ENCODE measurements around the gene CSNK2B.

The CSNK2B gene

DNA sequence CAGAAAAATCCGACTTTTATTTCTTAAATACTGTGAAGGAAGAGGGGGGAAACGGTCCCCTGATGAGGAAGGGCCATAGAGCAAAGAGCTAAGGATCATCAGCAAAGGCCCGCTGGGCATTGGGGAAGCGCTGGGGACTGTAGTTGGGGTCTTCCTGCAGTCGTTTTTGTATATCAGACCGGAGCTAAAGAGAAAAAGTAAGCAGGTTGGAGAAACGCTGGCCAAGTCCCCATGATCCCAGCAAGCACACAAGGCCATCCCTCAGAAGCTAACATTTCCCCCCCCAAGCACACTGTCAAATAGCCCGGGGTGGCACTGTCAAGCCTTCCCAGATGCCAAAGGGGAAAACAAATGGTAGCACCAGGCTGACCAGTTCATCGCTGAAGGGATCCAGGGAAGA lies 26.8 kb upstream of the CSNK2B start:
- no peak for DNase-seq

- no peak for DNase-seq
These were observed 26.4 kb upstream of the CSNK2B start for GRCh38 chr6:31639449-31639861.

GRCh38 chr6:31640612-31641011 lies 25.3 kb upstream of the CSNK2B start:
- no peak for DNase-seq

DNA sequence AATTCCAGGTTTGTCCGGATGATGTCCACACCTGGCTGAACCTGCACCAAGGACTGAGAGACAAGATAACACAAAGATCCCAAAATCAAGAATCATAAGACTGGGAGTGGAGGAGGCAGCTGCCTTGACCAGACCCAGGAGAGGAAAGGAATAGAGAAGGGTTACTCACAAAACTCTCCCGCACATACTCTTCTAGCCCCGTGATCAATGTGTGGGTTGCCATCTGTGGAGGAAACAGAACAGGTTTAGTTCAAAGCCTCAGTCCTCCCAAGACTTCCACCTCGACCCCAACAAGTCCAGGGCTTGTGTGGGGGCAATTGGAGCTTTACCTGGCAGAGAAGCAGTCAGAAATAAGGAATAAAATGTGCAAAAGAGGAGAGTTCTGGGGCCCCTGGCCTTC lies 24.5 kb upstream of the CSNK2B start:
- DNase-seq: no peak

DNA sequence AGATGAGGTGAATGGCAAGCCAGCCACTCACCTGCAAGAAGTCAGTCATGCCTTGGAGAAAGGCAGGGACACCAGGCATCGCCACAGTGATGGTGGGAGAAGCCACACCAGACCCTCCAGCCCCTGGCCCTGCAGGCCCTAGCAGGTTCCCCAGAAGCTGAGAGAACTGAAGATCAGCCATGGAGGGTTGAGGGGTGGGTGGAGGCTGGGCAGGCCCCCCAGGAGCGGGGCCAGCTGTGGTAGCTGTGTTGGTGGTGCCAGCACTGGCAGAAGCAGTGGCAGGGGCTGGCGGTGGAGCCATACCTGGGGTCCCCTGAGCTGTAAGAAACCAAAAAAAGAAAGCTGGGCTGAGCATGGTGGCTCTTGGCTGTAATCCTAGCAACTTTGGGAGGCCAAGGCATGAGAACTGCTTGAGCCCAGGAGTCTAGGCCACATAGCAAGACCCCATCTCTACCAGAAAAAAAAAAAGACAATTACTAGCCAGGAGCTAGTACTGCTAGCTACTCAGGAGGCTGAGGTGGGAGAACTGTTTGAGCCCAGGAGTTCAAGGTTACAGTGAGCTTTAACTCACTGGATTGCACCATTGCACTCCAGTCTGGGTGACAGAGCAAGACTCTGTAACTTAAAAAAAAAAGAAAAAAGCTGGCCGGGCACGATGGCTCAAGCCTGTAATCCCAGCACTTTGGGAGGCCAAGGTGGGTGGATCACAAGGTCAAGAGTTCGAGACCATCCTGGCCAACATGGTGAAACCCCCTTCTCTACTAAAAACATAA lies 22.9 kb upstream of the CSNK2B start:
- no peak for DNase-seq

DNA sequence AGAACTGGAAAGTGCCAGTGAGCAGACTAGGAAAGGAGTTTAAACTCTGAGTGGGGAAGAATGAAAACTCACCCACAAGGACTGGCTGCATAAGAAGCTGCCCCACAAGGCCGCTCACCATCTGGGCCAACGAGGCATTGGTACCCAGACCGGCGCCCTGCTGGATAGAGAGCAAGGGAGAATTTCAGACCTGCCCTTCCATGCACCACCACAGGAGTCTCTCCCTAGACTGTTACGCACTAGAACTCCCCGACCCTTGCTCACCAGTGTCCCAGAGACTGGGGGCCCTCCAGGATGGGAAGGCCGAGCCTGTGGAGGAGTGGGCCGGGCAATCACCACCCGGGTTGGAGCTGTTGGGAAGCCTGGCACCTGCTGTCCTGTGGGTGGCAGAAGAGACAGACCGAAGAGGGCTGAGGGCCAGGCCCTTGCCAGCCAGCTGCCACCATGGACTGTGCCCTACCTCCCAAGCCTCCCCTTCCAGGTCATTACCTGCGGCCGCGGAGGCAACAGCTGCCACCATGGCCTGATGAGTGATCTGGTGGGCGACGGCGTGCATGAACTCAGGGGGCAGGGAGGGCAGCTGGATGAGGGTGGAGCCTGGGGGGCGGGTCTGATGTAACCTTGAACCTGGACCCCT lies 21.9 kb upstream of the CSNK2B start:
- DNase-seq: no peak

DNA sequence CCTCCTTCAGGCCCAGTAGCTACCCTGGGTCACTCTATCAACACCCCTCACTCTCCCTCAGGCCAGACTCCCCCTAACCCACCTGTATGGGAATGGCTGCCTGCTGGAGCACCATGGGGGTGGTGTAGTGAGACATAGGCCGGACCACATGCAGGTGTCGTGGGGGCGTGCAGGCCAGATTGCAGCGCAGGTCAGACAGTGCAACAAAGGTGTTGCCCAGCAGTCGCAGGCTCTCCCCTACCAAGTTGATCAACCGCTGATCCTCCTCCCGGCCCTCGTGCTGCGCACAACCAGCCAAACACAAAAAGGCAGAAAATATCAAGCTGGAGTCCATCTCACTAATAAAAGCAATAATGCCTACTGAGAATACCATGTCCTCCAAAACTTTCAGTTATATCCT lies 20.6 kb upstream of the CSNK2B start:
- no peak for DNase-seq

DNA sequence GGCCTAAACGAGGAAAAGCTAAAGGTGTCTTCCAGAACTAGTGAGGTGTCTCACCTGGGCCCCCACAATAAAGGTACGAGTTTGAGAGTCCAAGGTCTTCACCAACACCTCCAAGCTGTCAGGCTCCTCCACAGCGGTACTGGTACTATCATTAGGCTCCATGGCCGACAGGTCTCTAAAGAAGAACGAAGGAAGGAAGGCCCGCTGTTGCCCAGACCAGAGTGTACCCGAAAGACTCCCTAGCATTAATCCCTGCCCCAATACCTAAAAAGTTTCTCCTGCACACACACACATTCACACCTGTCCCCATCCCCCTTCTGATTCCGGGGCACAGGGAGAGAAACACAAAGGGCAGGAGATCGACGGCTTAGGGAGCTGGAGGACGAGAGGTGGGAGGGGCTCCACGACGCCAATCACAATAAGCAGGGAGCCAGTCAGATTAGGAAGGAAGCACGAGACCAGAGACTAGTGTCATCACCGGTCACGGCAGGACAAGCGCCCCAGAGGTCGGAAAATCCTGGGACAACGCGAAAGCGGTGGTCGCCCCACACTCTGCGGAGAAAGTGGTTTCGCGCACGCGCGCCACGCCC lies 14.2 kb upstream of the CSNK2B start:
- DNase-seq: peak; percentile 65

GRCh38 chr6:31652925-31653724 lies 12.8 kb upstream of the CSNK2B start:
- peak; percentile 89 for DNase-seq

DNA sequence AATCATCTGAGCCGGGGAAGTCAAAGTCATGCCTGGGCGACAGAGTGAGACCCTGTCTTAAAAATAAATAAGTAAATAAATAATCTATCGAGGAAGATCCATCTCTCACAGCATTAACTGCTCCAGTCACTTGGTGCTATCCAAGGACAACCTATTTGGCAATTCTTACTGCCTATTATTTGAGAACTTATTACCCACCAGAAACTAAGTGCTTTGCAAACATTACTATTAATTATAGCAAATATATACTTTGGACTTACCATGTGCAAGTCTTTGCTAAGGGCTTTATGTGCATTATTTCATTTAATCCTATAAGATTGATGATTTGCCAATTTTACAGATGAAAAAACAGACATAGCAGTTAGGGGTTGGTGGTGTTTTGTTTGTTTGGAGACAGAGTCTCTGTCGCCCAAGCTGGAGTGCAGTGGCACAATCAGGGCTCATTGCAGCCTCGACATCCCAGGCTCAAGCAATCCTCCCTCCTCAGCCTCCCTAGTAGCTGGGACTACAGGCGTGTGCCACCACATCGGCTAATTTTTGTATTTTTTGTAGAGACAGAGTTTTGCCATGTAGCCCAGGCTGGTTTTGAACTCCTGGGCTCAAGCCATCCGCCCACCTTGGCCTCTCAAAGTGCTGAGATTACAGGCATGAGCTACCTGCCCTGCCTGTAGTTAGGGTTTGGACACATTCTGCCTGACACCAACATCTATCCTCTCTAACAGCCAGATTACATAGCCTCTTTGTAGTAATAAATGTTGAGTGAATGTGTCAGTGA lies 11.1 kb upstream of the CSNK2B start:
- no peak for DNase-seq

DNA sequence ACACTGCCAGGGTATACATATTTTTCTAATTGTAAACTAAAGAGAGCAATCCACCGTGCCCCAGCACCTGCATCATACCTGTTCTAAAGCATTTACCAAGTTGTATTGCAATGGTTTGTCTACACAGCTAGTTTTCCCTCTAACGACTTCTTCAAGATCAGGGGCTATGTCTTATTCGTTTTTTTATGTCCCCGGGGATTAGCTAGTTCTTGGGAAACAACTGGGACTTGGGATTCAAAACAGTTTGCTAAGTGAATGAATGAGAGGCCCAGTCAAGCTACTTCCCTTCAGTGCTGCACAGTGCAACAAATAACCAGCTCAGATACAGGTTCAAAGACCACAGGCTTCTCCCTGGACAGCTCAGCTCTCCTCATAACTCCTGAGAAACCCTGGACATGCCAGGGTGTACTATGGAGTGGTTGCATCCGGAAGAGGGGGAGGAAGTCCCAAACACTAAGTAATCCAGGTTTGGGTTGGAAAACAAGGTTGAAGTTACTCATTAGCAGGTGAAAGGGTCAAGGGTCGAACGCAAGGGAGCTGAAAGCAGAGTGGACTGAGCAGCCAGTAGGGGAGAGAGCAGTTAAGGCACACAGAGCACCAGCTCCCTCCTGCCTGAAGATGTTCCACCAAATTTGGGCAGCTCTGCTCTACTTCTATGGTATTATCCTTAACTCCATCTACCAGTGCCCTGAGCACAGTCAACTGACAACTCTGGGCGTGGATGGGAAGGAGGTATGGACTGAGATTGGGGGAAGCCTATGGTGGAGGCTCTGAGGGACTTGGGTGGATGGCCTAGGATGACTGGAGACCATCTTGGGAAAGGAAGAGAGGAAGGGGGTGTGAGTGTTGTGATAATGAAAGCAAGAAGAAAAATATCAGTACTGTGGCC lies 10.3 kb upstream of the CSNK2B start, which contains the start of gene APOM:
TSS of gene APOM (plus strand) at position 546 of the 889 bp plus-strand sequence. CDS start at position 619, 73 bp downstream.
- no peak for DNase-seq

- DNase-seq: no peak
These were observed 8.3 kb upstream of the CSNK2B start for GRCh38 chr6:31657406-31658157.

GRCh38 chr6:31658158-31658688 lies 7.7 kb upstream of the CSNK2B start:
- no peak for DNase-seq

DNA sequence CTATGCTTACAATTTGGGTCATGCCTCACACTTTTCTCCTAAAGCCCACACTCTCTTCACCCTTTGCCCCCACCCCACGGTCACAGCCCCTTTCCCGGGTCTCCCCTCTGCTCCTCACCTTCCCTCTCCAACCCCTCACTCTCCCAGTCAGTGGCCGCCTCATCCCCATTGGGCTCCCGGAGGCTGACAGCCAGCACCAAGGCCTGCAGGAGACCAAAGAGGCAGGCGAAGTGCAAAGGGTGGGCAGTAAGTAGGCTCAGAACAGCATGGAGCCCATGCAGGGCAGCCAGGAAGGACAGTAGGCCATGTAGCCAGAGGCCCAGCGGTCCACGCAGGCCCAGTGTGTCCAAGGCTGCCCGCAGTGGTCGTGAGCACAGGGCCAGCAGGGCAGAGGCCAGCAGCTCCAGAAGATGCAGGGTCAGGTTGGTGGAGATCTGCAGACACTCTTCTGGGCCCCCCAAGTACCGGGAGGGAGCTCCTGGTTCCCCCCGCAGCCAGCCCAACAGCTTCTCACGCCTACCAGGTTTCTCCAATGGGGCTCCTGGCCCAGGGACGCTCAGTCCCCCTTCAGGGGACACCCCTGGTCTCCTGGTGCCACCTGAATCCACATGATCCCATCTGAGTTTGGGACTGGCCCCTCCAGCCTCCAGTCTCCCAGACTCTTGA lies 6.8 kb upstream of the CSNK2B start:
- DNase-seq: no peak

- no peak for DNase-seq
These were observed 6.1 kb upstream of the CSNK2B start for GRCh38 chr6:31659649-31660380.

GRCh38 chr6:31660381-31661261 lies 5.3 kb upstream of the CSNK2B start, which contains the start of gene C6orf47:
TSS of gene C6orf47 (minus strand) at chr6:31660778. CDS start at chr6:31659947, 831 bp downstream.
- DNase-seq: peak; percentile 96

- no peak for DNase-seq
These were observed 4.4 kb upstream of the CSNK2B start for GRCh38 chr6:31661262-31662123.

Data from 8988T (cell line).